Heart right ventricle (tissue), 16 donors: Measurements from ENCODE around the gene NXN. TPM values are rescaled to one million over a fixed set of nuclear protein-coding genes. Genes with fewer than 3 reads are reported as not detected.

Experiments
- ATAC-seq, 8 donors: fragments of 200-7000 bp; cut with Tn5 transposase; one replicate each; pipeline ENCODE4 v1.9.1; 2020; ENCODE audit warnings: mild to moderate bottlenecking in 8 of 8, moderate library complexity in 8 of 8, moderate number of reproducible peaks in 1 of 8
- DNase-seq, 2 donors: peaks; one replicate each; pipeline ENCODE4 v3.0.0-alpha.2; 2020
- H3K27ac ChIP-seq, 10 donors: fragments of 200-600 bp; sonication (generic) in 2 of 10; one replicate each; pipeline versions ENCODE4 v1.5.0 to v1.8.0; 2020 to 2022; ENCODE audit warnings: mild to moderate bottlenecking in 3 of 10
- H3K27me3 ChIP-seq, 7 donors: fragments of 200-600 bp; one replicate each; pipeline ENCODE4 v1.8.0; 2021 to 2022; ENCODE audit warnings: mild to moderate bottlenecking in 2 of 7
- H3K36me3 ChIP-seq, 9 donors: fragments of 200-600 bp; sonication (generic) in 1 of 9; one replicate each; pipeline versions ENCODE4 v1.5.0 to v1.8.0; 2020 to 2022; ENCODE audit warnings: mild to moderate bottlenecking in 2 of 9
- H3K4me1 ChIP-seq, 9 donors: fragments of 200-600 bp; sonication (generic) in 1 of 9; one replicate each; pipeline versions ENCODE4 v1.5.0 to v1.8.0; 2020 to 2022; ENCODE audit warnings: mild to moderate bottlenecking in 4 of 9
- H3K4me3 ChIP-seq, 10 donors: fragments of 200-600 bp; sonication (generic) in 2 of 10; one replicate each; pipeline versions ENCODE4 v1.5.0 to v1.8.0; 2020 to 2022; ENCODE audit warnings: mild to moderate bottlenecking in 7 of 10, moderate library complexity in 2 of 10
- H3K9me3 ChIP-seq, 11 donors: fragments of 200-600 bp in 10 of 11; sonication (generic) in 2 of 11; one replicate each; pipeline versions ENCODE4 v1.5.0 to v1.8.0; 2013 to 2022; ENCODE audit warnings: mild to moderate bottlenecking in 2 of 11, control low read depth in 1 of 11, moderate library complexity in 1 of 11
- CTCF ChIP-seq, 9 donors: fragments of 200-600 bp; sonication (generic) in 2 of 9; IDR thresholded peaks; one replicate each; pipeline versions ENCODE4 v1.5.0 to v1.8.0; 2021 to 2022; ENCODE audit warnings: antibody characterized with exemption in 9 of 9, mild to moderate bottlenecking in 5 of 9, moderate library complexity in 1 of 9
- WGBS, 2 donors: extraction: QIAGEN DNeasy Blood & Tissue Kit; methylation state at CpG; one replicate each; pipeline ENCODE4 v1.1.7; 2013; ENCODE audit warnings: inconsistent platforms in 1 of 2; 5-methylcytosine and 5-hydroxymethylcytosine counted together
- intact Hi-C, 10 donors: fragments of 100-400 bp; cut with DNase I; formaldehyde crosslinking; loops; one replicate each; pipeline versions ENCODE4 v1.11.1 to v1.14.2; 2022
- polyA plus RNA-seq, 2 donors: library from polyadenylated mRNA; stranded (reverse); fragments of 200-250 nt; gene quantifications; one replicate each; pipeline ENCODE4 v1.2.3, GENCODE V29; 2013
- total RNA-seq, 10 donors: library from RNA; stranded (reverse); fragmentation: NEBNext Ultra II Directional in 3 of 10; extraction: Animal tissue kit (Norgen Biotek cat#: 25700) in 3 of 10; gene quantifications; one replicate each; pipeline versions ENCODE4 v1.2.1 to v1.2.4, GENCODE V29; 2021 to 2023
- donor health status: Arrhythmogenic right ventricular cardiomyopathy.
- donor health status: ischemic (EF 13 %, LVEDD 7.1; RV severe dilation, severe dysfunction).
- donor health status: healthy with polysubstance abuse.
- donor health status: DM: no; HTN: yes; CAD: no.
- donor health status: DM: no; HTN: no; CAD: no.
- donor health status: ischemic (EF 25% LVEDD 6.9; RV normal size, moderate dysfunction).
- donor health status: ischemic (EF 25% LVEDD 5.7; RV mildly dilated, moderate dysfunction).
- donor health status: healthy.
- donor health status: DM: yes; HTN: yes; CAD: no.
- donor health status: Ischemic cardiomyopathy.
- donor health status: ischemic (EF 35%, LVEDD 5.7; RV mildly dilated, moderate dysfunction).
- donor health status: nonischemic (EF 11% LVEDD 7.7; RV severe dilation, severe dysfunction).
- donor health status: DM: yes; HTN: yes; CAD: no.
- donor health status: PGD.
- donor health status: ischemic (EF 29% LVEDD 5.4; RV normal size, mild dysfunction).
- donor health status: nonischemic (EF 23%, LVEDD 6.1; RV moderate dilation, normal function).

Gene NXN
- total and polyA plus RNA-seq, 12 donors = 9.9 to 24.4 (median 15.9) TPM

- Histone ChIP-seq H3K9me3 (no peaks in the 10 kb centered on the region), H3K4me1 (peaks cover 33 to 75% (median 61%) of the 10 kb centered on the region in 9 donors), H3K4me3 (no peak overlapping the region), H3K36me3 (peaks cover 0 to 91% (median 40%) of the 10 kb centered on the region in 9 donors), H3K27me3 (no peaks in the 10 kb centered on the region), H3K27ac (peak overlapping the region in 9 of 10 donors; percentile 24 to 83 (median 74))
- ATAC-seq (no peak), DNase-seq (no peak)
- intact Hi-C loops = loop anchor here in 2 of 10 donors (5.0 kb wide), 2 partner anchors 33 to 38 kb away; no protein-coding TSS in a partner anchor
- no peak for TF ChIP-seq CTCF (IDR thresholded peaks at IDR 0.05)
- WGBS, 2 donors = 78 to 80% methylated on average over 19 of the region's 19 CpGs
Measured at GRCh38 chr17:1009229-1010085, 29.9 kb upstream of the NXN start.

DNA sequence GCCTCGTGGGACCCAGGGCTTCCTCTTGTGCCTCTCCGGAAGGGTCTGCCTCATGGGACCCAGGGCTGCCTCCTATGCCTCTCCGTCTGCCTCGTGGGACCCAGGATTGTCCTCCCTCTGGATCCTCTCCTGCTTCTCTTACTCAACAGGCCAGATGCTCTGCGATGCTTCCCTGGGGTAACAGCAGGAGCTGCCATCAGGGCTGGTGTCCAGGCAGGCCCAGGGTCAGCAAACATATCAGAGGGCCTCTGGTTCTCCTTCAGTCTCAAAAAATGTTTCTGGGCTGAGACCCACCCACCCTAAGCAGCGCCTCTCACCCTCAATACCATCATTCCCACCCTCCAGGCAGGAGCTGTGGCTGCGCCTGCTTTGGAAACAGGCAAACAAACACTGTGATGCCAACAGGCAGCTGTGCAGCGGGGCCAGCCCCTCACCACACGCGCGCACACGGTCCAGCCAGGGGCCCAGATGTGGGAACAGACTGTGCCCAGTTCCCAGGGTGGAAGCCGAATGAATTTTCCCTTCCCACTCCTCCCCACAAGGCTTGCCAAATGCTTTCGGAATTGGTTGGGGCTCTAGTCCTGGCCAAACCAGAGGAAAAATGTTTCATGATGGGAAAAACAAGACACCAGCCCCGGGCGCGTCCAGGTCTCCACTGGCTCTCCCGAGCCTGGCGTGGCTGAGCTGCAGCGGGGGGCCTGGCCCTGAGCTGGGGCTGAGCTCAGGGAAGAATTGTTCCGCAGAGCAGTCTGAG, 28.6 kb upstream of the NXN start:
- no peak overlapping the region for H3K4me3 ChIP-seq
- peaks cover 42 to 88% (median 74%) of the 10 kb centered on the region in 9 donors for H3K4me1 ChIP-seq
- ATAC-seq = peak; percentile 12 to 81 (median 50)
- WGBS, 2 donors = 67 to 68% methylated on average over 21 of the region's 21 CpGs
- no peaks in the 10 kb centered on the region for H3K27me3 ChIP-seq
- peak overlapping the region; percentile 44 to 83 (median 75) for H3K27ac ChIP-seq
- H3K9me3 ChIP-seq = no peaks in the 10 kb centered on the region
- peaks cover 0 to 96% (median 42%) of the 10 kb centered on the region in 9 donors for H3K36me3 ChIP-seq
- intact Hi-C loops = loop anchor here in 1 of 10 donors (5.0 kb wide), 1 partner anchor 34 kb away; no protein-coding TSS in a partner anchor
- no peak for TF ChIP-seq CTCF (IDR thresholded peaks at IDR 0.05)
- peak; percentile 56 to 60 for DNase-seq

GRCh38 chr17:1007310-1008007, 27.9 kb upstream of the NXN start:
- H3K36me3 ChIP-seq = peaks cover 0 to 96% (median 42%) of the 10 kb centered on the region in 9 donors
- no peaks in the 10 kb centered on the region for H3K27me3 ChIP-seq
- DNase-seq = no peak
- intact Hi-C loops = loop anchor here in 1 of 10 donors (5.0 kb wide), 1 partner anchor 35 kb away; no protein-coding TSS in a partner anchor
- H3K27ac ChIP-seq = peak overlapping the region; percentile 44 to 83 (median 74)
- no peak for TF ChIP-seq CTCF (IDR thresholded peaks at IDR 0.05)
- peak in 2 of 8 donors; percentile 1 to 16 for ATAC-seq
- WGBS, 2 donors = 78 to 82% methylated on average over 16 of the region's 16 CpGs
- no peaks in the 10 kb centered on the region for H3K9me3 ChIP-seq
- no peak overlapping the region for H3K4me3 ChIP-seq
- peaks cover 44 to 94% (median 81%) of the 10 kb centered on the region in 9 donors for H3K4me1 ChIP-seq
